ENCODE measurements around the gene MAPK8IP2. TPM values are rescaled to one million over a fixed set of nuclear protein-coding genes. Genes with fewer than 3 reads are reported as not detected.
"Not testable (repeated sequence)": the region's sequence is repeated elsewhere in the genome, so short reads cannot be mapped to it uniquely, and the experiment has no call there.

Gene MAPK8IP2
- polyA plus RNA-seq, 2 donors = 0.55 to 0.61 TPM

DNA sequence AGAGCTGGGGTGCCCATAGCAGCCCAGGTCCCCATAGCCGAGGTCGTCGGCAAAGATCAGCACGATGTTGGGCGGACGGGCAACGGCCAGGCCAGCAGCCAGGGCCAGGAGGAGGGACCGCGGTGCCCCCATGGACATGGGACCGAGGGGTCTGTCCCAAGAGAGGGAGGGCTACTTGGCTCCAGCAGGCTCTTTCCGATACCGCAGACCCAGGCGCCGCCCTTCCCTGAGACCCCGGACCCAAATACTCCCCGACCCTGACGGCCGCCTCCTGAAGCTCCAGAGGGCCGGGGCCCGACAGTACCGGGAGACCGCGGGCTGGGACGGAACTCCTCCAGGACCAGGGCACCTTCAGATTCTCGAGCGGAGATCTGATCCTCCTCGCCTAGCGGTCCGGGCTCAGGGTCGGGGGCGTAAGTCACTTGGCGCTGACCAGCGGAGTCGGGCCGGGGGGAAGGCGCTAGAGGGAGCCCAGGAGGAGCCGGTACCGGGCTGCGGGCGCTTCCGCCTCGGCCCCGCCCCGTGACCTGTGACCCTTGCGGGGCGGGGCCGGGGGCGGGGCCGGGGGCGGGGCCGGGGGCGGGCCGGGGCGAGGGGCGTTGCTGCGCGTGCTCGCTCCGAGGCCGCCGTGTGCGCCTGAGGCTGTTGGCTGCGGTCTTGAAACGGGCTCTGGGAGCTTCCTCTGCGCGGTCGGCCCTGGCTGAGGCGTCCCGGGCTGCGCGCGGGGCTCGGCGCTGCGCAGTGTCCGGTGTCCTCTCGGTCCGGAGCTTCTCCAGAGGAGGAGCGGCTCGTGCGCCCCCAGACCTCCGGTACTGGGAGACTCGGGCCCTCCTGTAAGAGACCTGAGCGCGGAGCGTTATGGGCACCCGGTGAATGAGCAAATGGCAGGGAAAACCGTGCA lies 27.3 kb downstream of the MAPK8IP2 start, which contains the start of gene ARSA:
TSS of gene ARSA (minus strand) at position 511 of the 901 bp plus-strand sequence. CDS start at position 138, 373 bp downstream.
- H3K27ac ChIP-seq (ENCODE audit: low read depth in 2 of 2, low read length in 1 of 2) = peak within 1 kb of the TSS; percentile 61 to 82
- H3K4me3 ChIP-seq (ENCODE audit: low read depth in 1 of 2, low read length in 2 of 2) = peak within 1 kb of the TSS; percentile 61 to 89
- H3K27me3 ChIP-seq (ENCODE audit: control insufficient read depth in 1 of 2, insufficient read depth in 2 of 2, low read length in 2 of 2) = no peaks in the 10 kb centered on the region
- H3K4me1 ChIP-seq (ENCODE audit: control insufficient read depth in 2 of 2, insufficient read depth in 2 of 2, low read length in 1 of 2) = peaks cover 0 to 20% of the 10 kb centered on the region in 2 donors
- no peaks in the 10 kb centered on the region for H3K9me3 ChIP-seq (ENCODE audit: control insufficient read depth in 2 of 2, insufficient read depth in 1 of 2, low read depth in 1 of 2, low read length in 1 of 2)
- H3K36me3 ChIP-seq (ENCODE audit: control insufficient read depth in 2 of 2, insufficient read depth in 2 of 2, low read length in 1 of 2) = peaks cover 0 to 14% of the 10 kb centered on the region in 2 donors
- 1 to 2% methylated on average over 71 to 87 of the region's 88 CpGs for WGBS, 2 donors

DNA sequence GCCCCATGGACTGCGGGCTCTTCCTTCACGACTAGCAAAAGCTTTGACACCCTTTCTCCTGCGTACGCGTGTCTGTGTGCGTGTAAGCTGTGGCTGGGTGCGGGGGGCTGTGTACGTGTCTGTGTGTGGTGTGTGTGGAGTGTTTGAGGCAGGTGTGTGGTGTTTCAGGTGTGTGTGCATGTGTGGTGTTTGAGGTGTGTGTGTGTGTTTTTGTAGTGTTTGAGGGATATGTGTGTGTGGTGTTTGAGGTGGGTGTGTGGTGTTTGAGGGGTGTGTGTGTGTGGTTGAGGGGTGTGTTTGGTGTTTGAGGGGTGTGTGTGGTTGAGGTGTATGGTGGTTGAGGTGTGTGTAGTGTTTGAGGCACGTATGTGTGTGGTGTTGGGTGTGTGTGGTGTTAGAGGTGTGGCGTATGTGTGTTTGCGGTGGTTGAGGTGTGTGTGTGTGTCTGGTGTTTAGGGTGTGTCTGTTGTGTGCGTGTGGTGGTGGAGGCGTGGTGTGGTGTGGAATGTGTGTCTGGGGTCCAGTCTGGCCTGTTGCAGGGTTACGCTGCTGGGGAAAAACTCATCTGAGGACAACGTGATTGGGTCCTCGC lies 28.0 kb downstream of the MAPK8IP2 start:
- Histone ChIP-seq H3K27me3 (ENCODE audit: control insufficient read depth in 1 of 2, insufficient read depth in 2 of 2, low read length in 2 of 2) (no peaks in the 10 kb centered on the region), H3K36me3 (ENCODE audit: control insufficient read depth in 2 of 2, insufficient read depth in 2 of 2, low read length in 1 of 2) (peaks cover 0 to 14% of the 10 kb centered on the region in 2 donors), H3K27ac (ENCODE audit: low read depth in 2 of 2, low read length in 1 of 2) (peak overlapping the region; percentile 61 to 82), H3K4me3 (ENCODE audit: low read depth in 1 of 2, low read length in 2 of 2) (peak overlapping the region; percentile 50 to 70), H3K4me1 (ENCODE audit: control insufficient read depth in 2 of 2, insufficient read depth in 2 of 2, low read length in 1 of 2) (peaks cover 0 to 17% of the 10 kb centered on the region in 2 donors), H3K9me3 (ENCODE audit: control insufficient read depth in 2 of 2, insufficient read depth in 1 of 2, low read depth in 1 of 2, low read length in 1 of 2) (no peaks in the 10 kb centered on the region)
- 25 to 26% methylated on average over 16 of the region's 16 CpGs for WGBS, 2 donors

DNA sequence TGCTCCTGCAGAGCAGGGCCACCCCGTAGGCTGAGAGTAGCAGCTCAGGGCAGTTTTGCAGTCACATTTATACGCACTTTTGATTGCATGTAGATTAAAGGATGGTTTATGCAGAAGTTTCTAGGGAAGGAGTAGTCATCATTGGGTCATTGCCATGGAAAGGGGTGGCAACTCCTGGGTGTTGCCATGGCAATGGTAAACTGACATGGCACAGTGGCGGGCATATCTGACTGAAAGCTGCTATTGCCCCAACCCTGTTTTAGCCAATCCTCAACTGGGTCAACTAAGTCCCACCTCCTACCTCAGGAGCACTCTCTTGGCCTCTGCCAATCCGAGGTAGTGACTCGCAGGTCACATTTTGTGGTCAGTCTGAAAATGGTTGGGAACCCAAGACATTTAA lies 29.8 kb downstream of the MAPK8IP2 start:
- Histone ChIP-seq H3K36me3 (ENCODE audit: control insufficient read depth in 2 of 2, insufficient read depth in 2 of 2, low read length in 1 of 2) (peaks cover 0 to 6% of the 10 kb centered on the region in 2 donors), H3K27ac (ENCODE audit: low read depth in 2 of 2, low read length in 1 of 2) (no peak overlapping the region), H3K4me3 (ENCODE audit: low read depth in 1 of 2, low read length in 2 of 2) (no peak overlapping the region), H3K4me1 (ENCODE audit: control insufficient read depth in 2 of 2, insufficient read depth in 2 of 2, low read length in 1 of 2) (peaks cover 0 to 17% of the 10 kb centered on the region in 2 donors), H3K27me3 (ENCODE audit: control insufficient read depth in 1 of 2, insufficient read depth in 2 of 2, low read length in 2 of 2) (no peaks in the 10 kb centered on the region), H3K9me3 (ENCODE audit: control insufficient read depth in 2 of 2, insufficient read depth in 1 of 2, low read depth in 1 of 2, low read length in 1 of 2) (no peaks in the 10 kb centered on the region)
- WGBS, 2 donors = 86 to 89% methylated on average over 5 of the region's 5 CpGs

DNA sequence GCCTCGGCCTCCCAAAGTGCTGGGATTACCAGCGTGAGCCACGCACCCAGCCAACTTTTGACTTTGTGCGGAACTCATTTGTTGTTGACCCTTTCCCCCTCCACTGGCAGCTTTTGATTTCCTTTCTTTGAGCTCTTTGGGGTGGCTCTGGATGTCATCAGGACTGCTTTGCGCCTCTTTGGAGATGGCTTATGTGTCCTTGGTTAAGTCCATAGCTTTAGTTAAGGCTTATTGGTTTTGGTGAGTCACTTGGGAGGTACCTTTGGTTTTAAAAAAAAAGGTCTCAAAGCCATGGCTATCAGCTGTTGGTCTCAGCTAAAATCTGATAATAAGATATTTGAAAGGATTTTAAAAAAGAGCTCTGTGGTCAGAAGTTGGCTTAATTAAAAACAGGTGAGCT lies 32.5 kb downstream of the MAPK8IP2 start:
- Histone ChIP-seq H3K27me3 (ENCODE audit: control insufficient read depth in 1 of 2, insufficient read depth in 2 of 2, low read length in 2 of 2) (no peaks in the 10 kb centered on the region), H3K4me1 (ENCODE audit: control insufficient read depth in 2 of 2, insufficient read depth in 2 of 2, low read length in 1 of 2) (peaks cover 0 to 8% of the 10 kb centered on the region in 2 donors), H3K27ac (ENCODE audit: low read depth in 2 of 2, low read length in 1 of 2) (no peak overlapping the region), H3K4me3 (ENCODE audit: low read depth in 1 of 2, low read length in 2 of 2) (no peak overlapping the region), H3K36me3 (ENCODE audit: control insufficient read depth in 2 of 2, insufficient read depth in 2 of 2, low read length in 1 of 2) (no peaks in the 10 kb centered on the region), H3K9me3 (ENCODE audit: control insufficient read depth in 2 of 2, insufficient read depth in 1 of 2, low read depth in 1 of 2, low read length in 1 of 2) (no peaks in the 10 kb centered on the region)
- 81 to 83% methylated on average over 5 of the region's 5 CpGs for WGBS, 2 donors

DNA sequence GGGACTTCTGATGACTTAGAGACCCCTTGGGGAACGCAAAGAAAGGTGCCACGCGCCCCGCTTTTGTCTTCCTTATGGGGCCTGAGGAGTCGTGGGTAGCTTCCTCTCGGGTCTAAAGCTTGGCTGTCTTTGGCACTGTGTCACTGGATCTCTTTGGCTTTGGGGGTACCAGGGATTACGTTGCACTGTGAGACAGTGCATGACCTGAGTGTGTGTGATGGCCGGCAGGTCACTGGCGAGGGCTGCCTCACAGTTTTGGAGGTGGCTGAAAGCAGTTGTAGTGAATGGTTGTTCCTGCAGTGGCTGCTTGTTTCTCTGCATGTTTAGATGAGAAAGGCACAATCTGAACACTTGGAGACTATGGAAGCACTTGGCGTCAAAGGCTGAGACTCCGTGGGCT lies 33.2 kb downstream of the MAPK8IP2 start:
- no peak overlapping the region for H3K27ac ChIP-seq (ENCODE audit: low read depth in 2 of 2, low read length in 1 of 2)
- 89 to 90% methylated on average over 11 of the region's 11 CpGs for WGBS, 2 donors
- H3K4me3 ChIP-seq (ENCODE audit: low read depth in 1 of 2, low read length in 2 of 2) = no peak overlapping the region
- peaks cover 0 to 2% of the 10 kb centered on the region in 2 donors for H3K4me1 ChIP-seq (ENCODE audit: control insufficient read depth in 2 of 2, insufficient read depth in 2 of 2, low read length in 1 of 2)
- no peaks in the 10 kb centered on the region for H3K9me3 ChIP-seq (ENCODE audit: control insufficient read depth in 2 of 2, insufficient read depth in 1 of 2, low read depth in 1 of 2, low read length in 1 of 2)
- no peaks in the 10 kb centered on the region for H3K27me3 ChIP-seq (ENCODE audit: control insufficient read depth in 1 of 2, insufficient read depth in 2 of 2, low read length in 2 of 2)
- no peaks in the 10 kb centered on the region for H3K36me3 ChIP-seq (ENCODE audit: control insufficient read depth in 2 of 2, insufficient read depth in 2 of 2, low read length in 1 of 2)

DNA sequence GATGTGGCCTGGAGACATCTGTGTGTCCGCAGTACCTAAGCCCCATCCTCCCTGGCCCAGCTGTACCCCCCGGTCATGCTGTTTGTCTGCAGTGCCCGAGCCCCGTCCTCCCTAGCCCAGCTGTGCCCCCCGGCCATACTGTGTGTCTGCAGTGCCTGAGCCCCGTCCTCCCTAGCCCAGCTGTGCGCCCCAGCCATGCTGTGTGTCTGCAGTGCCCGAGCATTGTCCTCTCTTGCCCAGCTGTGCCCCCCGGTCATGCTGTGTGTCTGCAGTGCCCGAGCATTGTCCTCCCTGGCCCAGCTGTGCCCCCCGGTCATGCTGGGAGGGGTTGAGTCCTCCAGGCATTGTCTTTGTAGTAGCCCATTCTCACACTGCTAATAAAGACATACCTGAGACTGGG lies 35.0 kb downstream of the MAPK8IP2 start:
- Histone ChIP-seq H3K4me3 (ENCODE audit: low read depth in 1 of 2, low read length in 2 of 2) (no peak overlapping the region), H3K27ac (ENCODE audit: low read depth in 2 of 2, low read length in 1 of 2) (no peak overlapping the region), H3K9me3 (ENCODE audit: control insufficient read depth in 2 of 2, insufficient read depth in 1 of 2, low read depth in 1 of 2, low read length in 1 of 2) (no peaks in the 10 kb centered on the region), H3K4me1 (ENCODE audit: control insufficient read depth in 2 of 2, insufficient read depth in 2 of 2, low read length in 1 of 2) (no peaks in the 10 kb centered on the region), H3K27me3 (ENCODE audit: control insufficient read depth in 1 of 2, insufficient read depth in 2 of 2, low read length in 2 of 2) (no peaks in the 10 kb centered on the region), H3K36me3 (ENCODE audit: control insufficient read depth in 2 of 2, insufficient read depth in 2 of 2, low read length in 1 of 2) (no peaks in the 10 kb centered on the region)
- 90 to 94% methylated on average over 11 of the region's 11 CpGs for WGBS, 2 donors

DNA sequence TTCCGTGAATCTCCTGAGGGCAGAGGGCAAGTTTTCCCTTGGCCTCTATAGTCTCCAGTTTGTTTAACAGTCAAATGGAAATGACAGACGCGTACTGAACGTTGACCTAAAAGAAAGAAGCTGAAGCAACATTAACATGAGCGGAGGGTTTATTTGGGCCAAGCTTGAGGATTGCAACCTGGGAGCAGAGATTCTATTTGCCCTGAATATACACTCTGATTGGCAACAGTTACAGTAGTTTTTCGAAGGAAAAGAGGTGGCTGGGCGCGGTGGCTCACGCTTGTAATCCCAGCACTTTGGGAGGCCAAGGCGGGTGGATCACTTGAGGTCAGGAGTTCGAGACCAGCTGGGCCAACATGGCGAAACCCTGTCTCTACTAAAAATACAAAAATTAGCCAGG lies 39.7 kb downstream of the MAPK8IP2 start:
- H3K27me3 ChIP-seq (ENCODE audit: control insufficient read depth in 1 of 2, insufficient read depth in 2 of 2, low read length in 2 of 2); H3K4me1 ChIP-seq (ENCODE audit: control insufficient read depth in 2 of 2, insufficient read depth in 2 of 2, low read length in 1 of 2); H3K36me3 ChIP-seq (ENCODE audit: control insufficient read depth in 2 of 2, insufficient read depth in 2 of 2, low read length in 1 of 2); H3K4me3 ChIP-seq (ENCODE audit: low read depth in 1 of 2, low read length in 2 of 2); H3K9me3 ChIP-seq (ENCODE audit: control insufficient read depth in 2 of 2, insufficient read depth in 1 of 2, low read depth in 1 of 2, low read length in 1 of 2); H3K27ac ChIP-seq (ENCODE audit: low read depth in 2 of 2, low read length in 1 of 2): not testable (repeated sequence)
- WGBS, 2 donors = 94 to 96% methylated on average over 12 of the region's 12 CpGs

DNA sequence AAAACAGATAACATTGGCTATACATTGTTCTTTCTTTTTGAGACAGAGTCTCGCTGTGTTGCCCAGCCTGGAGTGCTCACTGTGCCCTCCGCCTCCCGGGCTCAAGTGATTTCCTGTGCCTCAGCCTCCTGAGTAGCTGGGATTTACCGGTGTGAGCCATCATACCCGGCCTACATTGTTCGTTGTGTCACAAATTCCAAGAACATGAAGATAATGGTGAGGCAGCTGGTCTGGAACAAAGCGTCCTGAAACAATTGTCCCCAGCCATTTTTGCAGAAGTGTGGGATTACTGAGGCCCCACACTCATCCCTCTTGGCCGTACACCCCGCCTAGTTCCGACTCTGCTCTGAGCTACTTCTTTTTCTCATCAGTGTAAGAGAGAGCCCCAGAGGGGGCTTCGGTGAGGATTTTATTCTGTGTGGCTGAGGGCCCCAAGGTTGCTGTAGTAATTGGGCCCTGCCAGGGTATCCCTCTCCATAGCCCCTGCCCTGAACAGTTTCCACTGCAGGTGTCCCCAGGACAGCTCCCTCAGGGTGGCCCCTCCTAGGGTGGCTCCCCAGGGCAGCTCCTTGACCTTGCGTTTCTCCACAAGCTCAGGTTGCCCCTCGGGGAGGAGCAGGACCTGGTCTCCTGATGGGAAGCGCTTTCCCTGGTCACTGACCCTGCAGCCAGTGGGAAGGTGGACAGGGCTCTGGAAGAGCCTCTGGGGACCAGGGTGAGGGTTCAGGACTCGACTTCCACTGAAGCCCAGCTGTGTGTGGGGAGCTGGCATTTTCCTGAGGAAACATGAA lies 40.5 kb downstream of the MAPK8IP2 start:
- WGBS, 2 donors = 80 to 81% methylated on average over 15 of the region's 15 CpGs

More for the DNA sequence above, 40.5 kb downstream of the MAPK8IP2 start:
- Histone ChIP-seq H3K4me1 (ENCODE audit: control insufficient read depth in 2 of 2, insufficient read depth in 2 of 2, low read length in 1 of 2) (peaks cover 0 to 3% of the 10 kb centered on the region in 2 donors), H3K36me3 (ENCODE audit: control insufficient read depth in 2 of 2, insufficient read depth in 2 of 2, low read length in 1 of 2) (peaks cover 0 to 2% of the 10 kb centered on the region in 2 donors), H3K4me3 (ENCODE audit: low read depth in 1 of 2, low read length in 2 of 2) (no peak overlapping the region), H3K27me3 (ENCODE audit: control insufficient read depth in 1 of 2, insufficient read depth in 2 of 2, low read length in 2 of 2) (peaks cover 0 to 4% of the 10 kb centered on the region in 2 donors), H3K27ac (ENCODE audit: low read depth in 2 of 2, low read length in 1 of 2) (no peak overlapping the region), H3K9me3 (ENCODE audit: control insufficient read depth in 2 of 2, insufficient read depth in 1 of 2, low read depth in 1 of 2, low read length in 1 of 2) (no peaks in the 10 kb centered on the region)
